Transverse colon (tissue), 4 donors: ENCODE results near the gene ADAM11. TPM values are rescaled to one million over a fixed set of nuclear protein-coding genes. Genes with fewer than 3 reads are reported as not detected.

Experiments used
- DNase-seq: peaks from one replicate; pipeline ENCODE4 v3.0.0-alpha.2; 2019
- H3K27ac ChIP-seq, 4 donors: fragments of 200-600 bp; sonication (generic); 2 replicates each; pipeline ENCODE4 v1.5.1; 2016 to 2018; ENCODE audit warnings: inconsistent platforms in 4 of 4
- H3K27me3 ChIP-seq: fragments of 200-600 bp; sonication (generic); 2 replicates; pipeline ENCODE4 v1.5.1; 2017; ENCODE audit warnings: inconsistent platforms
- H3K36me3 ChIP-seq, 4 donors: fragments of 200-600 bp; sonication (generic); 2 replicates each; pipeline ENCODE4 v1.5.1; 2017 to 2019; ENCODE audit warnings: inconsistent platforms in 4 of 4
- H3K4me1 ChIP-seq, 4 donors: fragments of 200-600 bp; sonication (generic); 2 replicates each; pipeline ENCODE4 v1.5.1; 2017 to 2020; ENCODE audit warnings: inconsistent platforms in 4 of 4
- H3K4me3 ChIP-seq, 4 donors: fragments of 200-600 bp; sonication (generic); 1 replicate in 1 of 4; 2 replicates in 3 of 4; pipeline versions ENCODE4 v1.5.1 to v1.6.1; 2017 to 2019; ENCODE audit warnings: inconsistent platforms in 4 of 4
- H3K9me3 ChIP-seq, 2 donors: fragments of 200-600 bp; sonication (generic); 2 replicates each; pipeline ENCODE4 v1.5.1; 2017 to 2019; ENCODE audit warnings: inconsistent platforms in 2 of 2
- EP300 ChIP-seq: sonication (generic); formaldehyde crosslinking; IDR thresholded peaks from one replicate; pipeline ENCODE4 v1.6.1; 2017; ENCODE audit warnings: antibody characterized with exemption, low read depth
- POLR2A ChIP-seq: fragments of 450-650 bp; IDR thresholded peaks from one replicate; pipeline ENCODE4 v1.6.1; 2016; ENCODE audit warnings: antibody characterized with exemption, mild to moderate bottlenecking, moderate library complexity
- POLR2AphosphoS5 ChIP-seq, 3 donors: sonication (generic); formaldehyde crosslinking; IDR thresholded peaks; one replicate each; pipeline ENCODE4 v1.6.1; 2016; ENCODE audit warnings: antibody characterized with exemption in 3 of 3
- WGBS, 2 donors: methylation state at CpG; one replicate each; pipeline ENCODE4 v1.1.5; 2018; ENCODE audit warnings: low coverage in 1 of 2; 5-methylcytosine and 5-hydroxymethylcytosine counted together
- in situ Hi-C, 4 donors: fragments of 200-750 bp; cut with MboI; loops; one replicate each; pipeline versions ENCODE4 v1.15.0 to v1.15.1; 2017; ENCODE audit warnings: low sequenced_read_pairs in 3 of 4, low pct_ligation_motif_present in 1 of 4, low pct_unique_long_range_greater_than_20kb in 1 of 4
- intact Hi-C: fragments of 100-400 bp; cut with DNase I; formaldehyde crosslinking; loops from one replicate; pipeline ENCODE4 v1.15.1; 2023; ENCODE audit warnings: low total_unique reads
- total RNA-seq, 4 donors: library from RNA; depleted of rRNA; stranded (reverse); fragments of >200 nt; gene quantifications; one replicate each; pipeline ENCODE4 v1.1.0, GENCODE V29; 2016
- TF ChIP-seq, protein P1 (sequence below), 5 experiments: fragments of 200-600 bp in 3 of 5; fragments of 450-650 bp in 2 of 5; sonication (generic) in 3 of 5; IDR thresholded peaks; 1 replicate in 2 of 5; 2 replicates in 3 of 5; pipeline ENCODE4 v1.5.1; 2016 to 2017; ENCODE audit warnings: antibody characterized with exemption in 5 of 5, inconsistent platforms in 3 of 5, mild to moderate bottlenecking in 2 of 5, moderate library complexity in 1 of 5

The ADAM11 gene
- total RNA-seq, 4 donors from 2014 or later = 0.37 to 2.0 (median 0.72) TPM

DNA sequence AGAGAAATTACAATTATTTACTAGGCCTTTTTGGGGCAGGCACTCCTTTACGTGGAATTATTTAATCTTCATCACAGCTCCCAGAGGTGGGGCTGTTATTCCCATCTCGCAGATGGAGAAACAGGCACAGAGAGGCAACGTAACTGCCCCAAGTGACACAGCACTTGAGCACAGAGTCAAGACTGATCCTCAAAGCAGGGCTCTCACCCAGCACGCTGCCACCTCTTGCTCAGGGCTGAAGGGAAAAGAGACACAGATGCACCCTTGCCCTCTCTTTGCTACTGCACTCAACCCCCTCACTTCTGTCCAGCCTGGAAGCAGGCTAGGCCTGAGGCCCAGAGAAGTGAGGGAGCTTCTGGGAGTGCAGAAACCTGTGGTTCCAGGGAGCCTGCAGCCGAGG, 4.4 kb downstream of the ADAM11 start:
- H3K4me1 ChIP-seq = peaks cover 5 to 13% (median 13%) of the 10 kb centered on the region in 4 donors
- no peaks in the 10 kb centered on the region for H3K36me3 ChIP-seq
- in situ Hi-C loops (no loop called here), intact Hi-C loops (no loop called here)
- no peak overlapping the region for H3K4me3 ChIP-seq
- no peak overlapping the region for H3K27ac ChIP-seq
- 76 to 85% methylated on average over 4 to 5 of the region's 5 CpGs for WGBS, 2 donors
- TF ChIP-seq POLR2A = no peak
- TF ChIP-seq POLR2AphosphoS5 (IDR thresholded peaks at IDR 0.05) = no peak
- no peak for TF ChIP-seq EP300
- TF ChIP-seq, protein P1, sequence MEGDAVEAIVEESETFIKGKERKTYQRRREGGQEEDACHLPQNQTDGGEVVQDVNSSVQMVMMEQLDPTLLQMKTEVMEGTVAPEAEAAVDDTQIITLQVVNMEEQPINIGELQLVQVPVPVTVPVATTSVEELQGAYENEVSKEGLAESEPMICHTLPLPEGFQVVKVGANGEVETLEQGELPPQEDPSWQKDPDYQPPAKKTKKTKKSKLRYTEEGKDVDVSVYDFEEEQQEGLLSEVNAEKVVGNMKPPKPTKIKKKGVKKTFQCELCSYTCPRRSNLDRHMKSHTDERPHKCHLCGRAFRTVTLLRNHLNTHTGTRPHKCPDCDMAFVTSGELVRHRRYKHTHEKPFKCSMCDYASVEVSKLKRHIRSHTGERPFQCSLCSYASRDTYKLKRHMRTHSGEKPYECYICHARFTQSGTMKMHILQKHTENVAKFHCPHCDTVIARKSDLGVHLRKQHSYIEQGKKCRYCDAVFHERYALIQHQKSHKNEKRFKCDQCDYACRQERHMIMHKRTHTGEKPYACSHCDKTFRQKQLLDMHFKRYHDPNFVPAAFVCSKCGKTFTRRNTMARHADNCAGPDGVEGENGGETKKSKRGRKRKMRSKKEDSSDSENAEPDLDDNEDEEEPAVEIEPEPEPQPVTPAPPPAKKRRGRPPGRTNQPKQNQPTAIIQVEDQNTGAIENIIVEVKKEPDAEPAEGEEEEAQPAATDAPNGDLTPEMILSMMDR (IDR thresholded peaks at IDR 0.05) = no peak
- DNase-seq = no peak
- H3K27me3 ChIP-seq = peaks cover 58% of the 10 kb centered on the region
- H3K9me3 ChIP-seq = no peaks in the 10 kb centered on the region

DNA sequence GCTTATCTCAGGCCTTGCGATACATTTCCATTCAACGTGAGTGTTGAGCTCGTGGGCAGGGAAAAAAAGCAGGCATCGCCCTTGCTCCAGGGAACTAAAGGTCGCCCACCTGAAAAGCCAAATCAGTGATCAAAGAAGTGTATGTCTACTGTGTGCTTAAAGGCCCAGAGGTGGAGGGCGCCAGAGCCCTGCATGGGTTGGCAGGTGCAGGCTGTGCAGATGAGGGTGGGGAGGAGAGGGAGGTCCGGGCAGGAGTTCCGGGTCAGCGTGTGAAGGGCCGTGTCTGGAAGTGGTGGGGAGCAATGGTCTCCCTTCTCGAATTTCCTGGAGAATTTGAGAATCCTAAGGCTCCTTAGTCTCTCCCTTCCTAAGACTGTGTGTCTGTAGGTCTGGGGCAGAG, 7.2 kb downstream of the ADAM11 start:
- DNase-seq = no peak
- no peak overlapping the region for H3K27ac ChIP-seq
- no peaks in the 10 kb centered on the region for H3K9me3 ChIP-seq
- intact Hi-C loops (no loop called here), in situ Hi-C loops (no loop called here)
- WGBS, 2 donors = 59 to 60% methylated on average over 1 to 11 of the region's 11 CpGs
- no peak for TF ChIP-seq POLR2AphosphoS5 (IDR thresholded peaks at IDR 0.05)
- no peak for TF ChIP-seq POLR2A
- TF ChIP-seq EP300 = no peak
- TF ChIP-seq, protein P1 (IDR thresholded peaks at IDR 0.05) = no peak
- no peaks in the 10 kb centered on the region for H3K36me3 ChIP-seq
- H3K4me1 ChIP-seq = no peaks in the 10 kb centered on the region
- peaks cover 32% of the 10 kb centered on the region for H3K27me3 ChIP-seq
- H3K4me3 ChIP-seq = no peak overlapping the region

DNA sequence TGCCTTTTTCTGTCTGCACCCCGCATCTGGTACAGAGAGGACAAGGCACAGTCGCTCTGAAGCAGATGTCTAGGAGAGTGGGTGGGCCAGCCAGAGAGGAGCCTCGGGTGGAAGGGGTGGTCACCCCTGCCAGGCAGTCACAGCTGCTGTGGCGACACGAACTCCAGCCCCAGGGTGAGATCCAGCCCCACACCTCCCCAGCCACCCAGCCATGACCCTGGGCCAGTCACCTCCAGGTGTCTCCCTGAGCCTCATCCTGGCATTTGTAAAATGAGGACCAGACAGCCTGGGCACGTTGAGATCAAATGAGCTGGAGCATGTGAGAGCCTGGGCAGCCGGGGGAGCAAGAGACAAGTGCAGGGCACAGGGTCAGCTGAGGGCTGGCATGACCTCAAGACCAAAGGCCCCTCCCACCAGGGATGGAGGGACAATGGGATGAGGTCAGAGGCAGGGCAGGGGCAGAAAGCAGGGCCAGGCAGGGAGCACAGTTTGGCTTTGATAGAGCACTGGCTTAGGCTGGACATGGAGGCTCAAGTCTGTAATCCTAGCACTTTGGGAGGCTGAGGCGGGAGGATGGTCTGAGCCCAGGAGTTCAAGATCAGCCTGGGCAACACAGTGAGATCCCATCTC, 7.7 kb downstream of the ADAM11 start:
- Histone ChIP-seq H3K4me3 (no peak overlapping the region), H3K36me3 (no peaks in the 10 kb centered on the region), H3K27ac (no peak overlapping the region), H3K4me1 (no peaks in the 10 kb centered on the region), H3K9me3 (no peaks in the 10 kb centered on the region), H3K27me3 (peaks cover 26% of the 10 kb centered on the region)
- WGBS, 2 donors = 54 to 100% methylated on average over 1 to 6 of the region's 8 CpGs
- in situ Hi-C loops = no loop called here
- intact Hi-C loops = no loop called here
- DNase-seq = no peak
- TF ChIP-seq POLR2AphosphoS5 (IDR thresholded peaks at IDR 0.05) = no peak
- no peak for TF ChIP-seq POLR2A
- no peak for TF ChIP-seq EP300
- TF ChIP-seq, protein P1 (IDR thresholded peaks at IDR 0.05) = no peak

DNA sequence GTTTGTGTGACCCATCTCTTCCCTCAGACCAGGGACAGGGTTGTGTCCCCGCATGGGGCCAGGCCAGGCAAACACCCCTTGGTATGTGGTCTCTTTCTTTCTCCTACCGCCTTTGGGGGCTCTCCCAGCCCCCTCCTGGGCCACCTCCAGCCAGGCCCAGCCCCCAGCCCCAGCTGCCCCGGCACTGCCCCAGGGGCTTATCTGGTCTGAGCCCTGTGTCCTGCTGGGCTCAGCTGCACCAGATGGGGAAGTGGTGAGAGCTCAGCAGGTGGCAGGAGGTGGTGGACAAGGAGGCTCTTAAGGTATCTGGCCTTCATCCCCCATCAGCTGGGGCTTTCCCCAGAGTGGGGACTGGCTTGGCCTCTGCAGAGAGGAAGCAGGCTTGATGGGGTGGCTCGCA, 8.7 kb downstream of the ADAM11 start:
- intact Hi-C loops = no loop called here
- H3K4me1 ChIP-seq = no peaks in the 10 kb centered on the region

More for the DNA sequence above, 8.7 kb downstream of the ADAM11 start:
- DNase-seq = no peak
- no peak for TF ChIP-seq POLR2AphosphoS5 (IDR thresholded peaks at IDR 0.05)
- TF ChIP-seq POLR2A = no peak
- no peaks in the 10 kb centered on the region for H3K9me3 ChIP-seq
- H3K27me3 ChIP-seq = peaks cover 24% of the 10 kb centered on the region
- no peak overlapping the region for H3K27ac ChIP-seq
- H3K36me3 ChIP-seq = no peaks in the 10 kb centered on the region
- in situ Hi-C loops = no loop called here
- no peak overlapping the region for H3K4me3 ChIP-seq
- 68% methylated on average over 4 of the region's 4 CpGs; no CpG with 5 or more reads in 1 of the 2 donors for WGBS, 2 donors
